Neural cell (in vitro differentiated cells): ENCODE measurements around the gene TM9SF4.

Source experiments
- EP300 ChIP-seq: fragments of 450-650 bp; conservative IDR thresholded peaks from 2 replicates; pipeline ENCODE4 v1.6.1; 2014; ENCODE audit warnings: antibody characterized with exemption, mild to moderate bottlenecking, moderate library complexity; ENCODE audit not compliant: poor library complexity, severe bottlenecking
- EZH2 ChIP-seq: fragments of 200-600, 300-800 bp; shearing (Covaris generic), sonication (generic); IDR thresholded peaks from 2 replicates; pipeline ENCODE4 v1.6.1; 2014; ENCODE audit warnings: antibody characterized with exemption, low read length, borderline replicate concordance, mild to moderate bottlenecking; ENCODE audit not compliant: insufficient read depth, poor library complexity, severe bottlenecking
- POLR2AphosphoS5 ChIP-seq: IDR thresholded peaks from 2 replicates; pipeline ENCODE4 v1.6.1; 2012
- RAD21 ChIP-seq: fragments of 450-650 bp; conservative IDR thresholded peaks from 2 replicates; pipeline ENCODE4 v1.6.1; 2014; ENCODE audit warnings: antibody characterized with exemption, mild to moderate bottlenecking, moderate library complexity
- TAF1 ChIP-seq: IDR thresholded peaks from 2 replicates; pipeline ENCODE4 v1.6.1; 2012; ENCODE audit warnings: low read depth
- TF ChIP-seq, protein P1 (sequence below): fragments of 450-650 bp; IDR thresholded peaks from 2 replicates; pipeline ENCODE4 v1.5.1; 2014; ENCODE audit warnings: antibody characterized with exemption, mild to moderate bottlenecking, moderate library complexity; ENCODE audit not compliant: poor library complexity, severe bottlenecking
- TF ChIP-seq, protein P2 (sequence below): IDR thresholded peaks from 2 replicates; pipeline ENCODE4 v1.6.1; 2012; ENCODE audit warnings: borderline replicate concordance

DNA sequence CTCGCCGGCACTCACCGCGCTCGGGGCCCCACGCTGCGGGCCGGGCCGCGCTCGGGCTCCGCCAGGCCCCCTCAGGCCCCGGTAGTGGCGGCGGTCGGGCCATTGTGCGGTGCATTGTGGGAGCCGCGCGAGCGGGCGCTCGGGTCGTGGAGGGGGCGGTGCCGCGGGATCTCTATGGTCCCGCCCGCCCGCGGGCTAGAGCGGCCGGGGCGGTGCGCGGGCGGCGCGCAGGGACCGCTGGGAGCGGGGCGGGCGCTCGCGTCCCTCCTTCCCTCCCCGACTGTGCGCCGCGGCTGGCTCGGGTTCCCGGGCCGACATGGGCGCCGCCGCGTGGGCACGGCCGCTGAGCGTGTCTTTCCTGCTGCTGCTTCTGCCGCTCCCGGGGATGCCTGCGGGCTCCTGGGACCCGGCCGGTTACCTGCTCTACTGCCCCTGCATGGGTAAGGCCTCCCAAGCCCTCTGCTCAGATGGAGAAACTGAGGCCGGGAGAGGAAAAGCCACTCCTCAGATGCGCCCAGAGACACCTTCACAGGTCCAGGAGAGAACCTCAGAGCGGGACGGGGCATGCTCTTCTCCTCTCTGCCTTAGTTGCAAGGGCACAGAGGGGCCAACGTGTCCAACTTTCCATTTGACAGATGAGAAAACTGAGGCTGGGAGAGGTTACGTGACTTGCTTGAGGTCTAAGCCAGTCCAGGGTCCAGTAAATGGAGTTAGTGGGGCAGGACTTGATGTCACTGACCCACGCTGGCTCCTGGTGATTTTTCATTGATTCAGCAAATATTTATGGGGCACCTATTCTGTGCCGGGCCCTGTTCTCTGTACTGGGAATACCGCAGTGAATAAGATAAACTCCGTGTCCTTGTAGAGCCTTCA, 98.3 kb downstream of the TM9SF4 start, which contains the start of the genes PLAGL2 and POFUT1:
- TF ChIP-seq EZH2 (no peak), EP300 (peak; percentile 67), RAD21 (peak; percentile 67), POLR2AphosphoS5 (peak; percentile 83), TAF1 (peak; percentile 93)
- TF ChIP-seq, protein P1, sequence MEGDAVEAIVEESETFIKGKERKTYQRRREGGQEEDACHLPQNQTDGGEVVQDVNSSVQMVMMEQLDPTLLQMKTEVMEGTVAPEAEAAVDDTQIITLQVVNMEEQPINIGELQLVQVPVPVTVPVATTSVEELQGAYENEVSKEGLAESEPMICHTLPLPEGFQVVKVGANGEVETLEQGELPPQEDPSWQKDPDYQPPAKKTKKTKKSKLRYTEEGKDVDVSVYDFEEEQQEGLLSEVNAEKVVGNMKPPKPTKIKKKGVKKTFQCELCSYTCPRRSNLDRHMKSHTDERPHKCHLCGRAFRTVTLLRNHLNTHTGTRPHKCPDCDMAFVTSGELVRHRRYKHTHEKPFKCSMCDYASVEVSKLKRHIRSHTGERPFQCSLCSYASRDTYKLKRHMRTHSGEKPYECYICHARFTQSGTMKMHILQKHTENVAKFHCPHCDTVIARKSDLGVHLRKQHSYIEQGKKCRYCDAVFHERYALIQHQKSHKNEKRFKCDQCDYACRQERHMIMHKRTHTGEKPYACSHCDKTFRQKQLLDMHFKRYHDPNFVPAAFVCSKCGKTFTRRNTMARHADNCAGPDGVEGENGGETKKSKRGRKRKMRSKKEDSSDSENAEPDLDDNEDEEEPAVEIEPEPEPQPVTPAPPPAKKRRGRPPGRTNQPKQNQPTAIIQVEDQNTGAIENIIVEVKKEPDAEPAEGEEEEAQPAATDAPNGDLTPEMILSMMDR: peak; percentile 70
- TF ChIP-seq, protein P2, sequence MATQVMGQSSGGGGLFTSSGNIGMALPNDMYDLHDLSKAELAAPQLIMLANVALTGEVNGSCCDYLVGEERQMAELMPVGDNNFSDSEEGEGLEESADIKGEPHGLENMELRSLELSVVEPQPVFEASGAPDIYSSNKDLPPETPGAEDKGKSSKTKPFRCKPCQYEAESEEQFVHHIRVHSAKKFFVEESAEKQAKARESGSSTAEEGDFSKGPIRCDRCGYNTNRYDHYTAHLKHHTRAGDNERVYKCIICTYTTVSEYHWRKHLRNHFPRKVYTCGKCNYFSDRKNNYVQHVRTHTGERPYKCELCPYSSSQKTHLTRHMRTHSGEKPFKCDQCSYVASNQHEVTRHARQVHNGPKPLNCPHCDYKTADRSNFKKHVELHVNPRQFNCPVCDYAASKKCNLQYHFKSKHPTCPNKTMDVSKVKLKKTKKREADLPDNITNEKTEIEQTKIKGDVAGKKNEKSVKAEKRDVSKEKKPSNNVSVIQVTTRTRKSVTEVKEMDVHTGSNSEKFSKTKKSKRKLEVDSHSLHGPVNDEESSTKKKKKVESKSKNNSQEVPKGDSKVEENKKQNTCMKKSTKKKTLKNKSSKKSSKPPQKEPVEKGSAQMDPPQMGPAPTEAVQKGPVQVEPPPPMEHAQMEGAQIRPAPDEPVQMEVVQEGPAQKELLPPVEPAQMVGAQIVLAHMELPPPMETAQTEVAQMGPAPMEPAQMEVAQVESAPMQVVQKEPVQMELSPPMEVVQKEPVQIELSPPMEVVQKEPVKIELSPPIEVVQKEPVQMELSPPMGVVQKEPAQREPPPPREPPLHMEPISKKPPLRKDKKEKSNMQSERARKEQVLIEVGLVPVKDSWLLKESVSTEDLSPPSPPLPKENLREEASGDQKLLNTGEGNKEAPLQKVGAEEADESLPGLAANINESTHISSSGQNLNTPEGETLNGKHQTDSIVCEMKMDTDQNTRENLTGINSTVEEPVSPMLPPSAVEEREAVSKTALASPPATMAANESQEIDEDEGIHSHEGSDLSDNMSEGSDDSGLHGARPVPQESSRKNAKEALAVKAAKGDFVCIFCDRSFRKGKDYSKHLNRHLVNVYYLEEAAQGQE: peak; percentile 81
